NCI-H345 (cell line): ENCODE results near the gene TMEM131.
A peak's percentile ranks its signal among the peaks of the same experiment; 100 is the strongest.
"Not testable (repeated sequence)": the region's sequence is repeated elsewhere in the genome, so short reads cannot be mapped to it uniquely, and the experiment has no call there.

ENCODE experiments used
- DNase-seq: peaks from one replicate; lab custom pipeline; 2025; lab: John Stamatoyannopoulos, UW

Gene TMEM131

GRCh38 chr2:97858442-97858841, 137.3 kb downstream of the TMEM131 start:
- DNase-seq = no peak

GRCh38 chr2:97857553-97857952, 138.2 kb downstream of the TMEM131 start:
- no peak for DNase-seq

DNA sequence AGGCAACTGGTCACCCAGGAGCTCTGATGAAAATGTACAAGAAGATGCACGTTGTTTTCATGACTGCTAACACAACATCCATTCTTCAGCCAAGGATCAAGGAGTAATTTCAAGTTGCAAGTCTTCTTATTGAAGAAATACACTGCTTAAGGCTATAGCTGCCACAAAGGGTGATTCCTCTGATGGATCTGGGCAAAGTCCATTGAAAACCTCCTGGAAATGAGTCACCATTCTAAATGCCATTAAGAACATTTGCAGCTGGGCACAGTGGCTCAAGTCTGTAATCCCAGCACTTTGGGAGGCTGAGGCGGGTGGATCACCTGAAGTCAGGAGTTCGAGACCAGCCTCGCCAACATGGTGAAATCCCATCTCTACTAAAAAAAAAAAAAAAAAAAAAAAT, 142.7 kb downstream of the TMEM131 start:
- DNase-seq = not testable (repeated sequence)

- no peak for DNase-seq
These were observed 144.6 kb downstream of the TMEM131 start for GRCh38 chr2:97851172-97851571.

- no peak for DNase-seq
These were observed 145.7 kb downstream of the TMEM131 start for GRCh38 chr2:97849881-97850528.

GRCh38 chr2:97848306-97848705, 147.4 kb downstream of the TMEM131 start:
- no peak for DNase-seq

DNA sequence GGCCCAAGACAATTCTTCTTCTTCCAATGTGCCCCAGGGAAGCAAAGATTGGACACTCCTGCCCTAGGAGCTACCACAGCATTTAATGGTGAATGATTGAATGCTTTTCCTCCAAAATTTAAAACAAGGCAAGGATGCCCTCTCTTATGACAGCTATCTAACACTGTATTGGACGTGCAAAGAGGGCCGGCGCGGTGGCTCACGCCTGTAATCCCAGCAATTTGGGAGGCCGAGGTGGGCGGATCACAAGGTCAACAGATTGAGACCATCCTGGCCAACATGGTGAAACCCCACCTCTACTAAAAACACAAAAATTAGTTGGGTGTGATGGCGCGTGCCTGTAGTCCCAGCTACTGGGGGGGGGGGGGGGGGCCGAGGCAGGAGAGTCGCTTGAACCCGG, 149.0 kb downstream of the TMEM131 start:
- not testable (repeated sequence) for DNase-seq

GRCh38 chr2:97845818-97846217, 149.9 kb downstream of the TMEM131 start:
- DNase-seq = no peak

DNA sequence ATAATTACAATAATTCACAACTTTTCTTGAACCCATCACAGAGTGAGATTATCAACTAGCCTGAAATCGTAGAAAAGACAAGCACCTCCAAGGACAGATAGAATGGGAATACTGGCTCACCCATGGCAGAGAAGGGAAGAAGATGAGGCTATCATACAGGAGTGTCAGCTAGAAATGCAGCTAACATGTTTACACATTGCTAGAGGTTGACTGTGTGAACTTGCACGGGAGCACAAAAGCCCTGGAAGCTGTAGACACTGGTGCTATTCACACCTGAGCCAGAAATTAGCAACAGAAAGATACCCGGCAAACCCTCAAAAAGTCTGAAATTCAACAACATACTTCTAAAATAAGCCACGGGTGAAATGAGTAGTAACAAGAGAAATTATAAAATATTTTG, 150.6 kb downstream of the TMEM131 start:
- DNase-seq = no peak

DNA sequence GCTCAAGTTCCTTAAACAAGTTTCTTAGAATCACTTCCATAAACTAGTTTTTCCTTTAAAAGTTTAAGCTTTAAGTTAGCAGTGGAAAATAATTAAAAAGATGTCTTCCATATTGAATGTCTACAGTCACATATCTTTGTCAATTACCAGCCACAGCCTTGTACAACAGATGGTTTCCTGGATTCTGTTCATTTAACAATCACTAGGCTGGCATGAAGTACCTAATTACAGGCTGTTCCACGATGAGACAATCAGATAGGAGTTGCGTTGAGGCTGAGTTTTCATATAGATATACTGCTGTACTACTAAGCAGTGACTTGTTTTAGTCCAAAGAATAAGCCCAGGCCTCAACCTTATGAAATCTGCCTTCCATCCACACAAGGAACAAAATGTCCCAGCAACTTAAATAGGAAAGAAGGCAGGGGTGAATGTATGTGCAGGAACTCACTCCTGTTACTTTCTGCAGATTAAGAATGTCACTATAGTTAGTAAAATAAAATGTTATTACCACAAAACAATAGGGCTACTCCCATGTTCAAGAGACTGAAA, 151.4 kb downstream of the TMEM131 start:
- no peak for DNase-seq

DNA sequence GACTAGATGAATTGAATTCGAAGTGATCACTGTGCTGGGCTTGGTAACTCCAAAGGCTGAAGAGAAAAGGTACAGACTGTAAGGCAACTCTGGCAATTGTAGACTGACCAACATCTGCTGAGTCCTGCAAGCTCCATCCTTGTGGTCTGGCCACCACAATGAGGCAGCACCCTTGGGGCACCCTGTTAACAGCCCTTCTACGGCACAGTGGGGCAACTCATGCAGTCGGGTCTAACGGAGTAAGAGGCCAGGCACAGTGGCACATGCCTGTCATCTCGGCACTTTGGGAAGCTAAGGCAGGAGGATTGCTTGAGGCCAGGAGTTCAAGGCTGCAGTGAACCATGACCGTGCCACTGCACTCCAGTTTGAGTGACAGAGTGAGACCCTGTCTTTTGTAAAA, 155.6 kb downstream of the TMEM131 start:
- DNase-seq = no peak

DNA sequence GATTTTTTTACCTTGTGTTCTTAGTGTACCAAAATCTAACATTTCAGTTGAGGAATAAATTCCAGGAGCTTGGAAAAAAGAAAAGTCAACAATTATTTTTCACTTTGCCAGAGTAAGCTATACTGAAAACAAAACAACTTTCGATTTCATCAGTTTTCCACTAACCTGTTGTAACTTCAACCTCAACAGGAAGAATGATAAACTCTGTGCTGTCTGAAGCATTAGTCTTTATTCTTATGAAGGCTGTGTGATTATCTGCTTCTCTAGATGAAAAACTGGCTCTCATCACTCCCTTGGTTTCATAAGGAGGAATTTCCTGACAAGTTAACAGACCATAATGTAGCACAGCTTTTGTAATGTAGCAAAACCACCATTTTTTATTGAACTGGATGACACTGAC, 161.1 kb downstream of the TMEM131 start:
- no peak for DNase-seq

- DNase-seq = no peak
These were observed 164.6 kb downstream of the TMEM131 start for GRCh38 chr2:97831121-97831520.

GRCh38 chr2:97829255-97829654, 166.5 kb downstream of the TMEM131 start:
- not testable (repeated sequence) for DNase-seq

- DNase-seq = not testable (repeated sequence)
These were observed 168.7 kb downstream of the TMEM131 start for GRCh38 chr2:97827013-97827412.

- DNase-seq = not testable (repeated sequence)
These were observed 169.4 kb downstream of the TMEM131 start for GRCh38 chr2:97826266-97826847.

DNA sequence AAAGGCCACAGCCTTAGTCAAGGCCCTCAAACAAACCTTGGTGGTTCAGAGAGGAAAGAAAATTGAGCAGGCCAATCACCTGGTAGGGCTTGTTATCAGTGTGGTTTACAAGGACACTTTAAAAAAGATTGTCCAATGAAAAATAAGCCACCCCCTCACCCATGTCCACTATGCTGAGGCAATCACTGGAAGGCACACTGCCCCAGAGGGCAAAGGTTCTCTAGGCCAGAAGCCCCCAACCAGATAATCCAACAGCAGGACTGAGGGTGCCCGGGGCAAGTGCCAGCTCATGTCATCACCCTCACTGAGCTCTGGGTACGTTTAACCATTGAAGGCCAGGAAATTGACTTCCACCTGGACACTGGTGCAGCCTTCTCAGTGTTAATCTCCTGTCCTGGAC, 171.7 kb downstream of the TMEM131 start:
- DNase-seq = not testable (repeated sequence)

GRCh38 chr2:97821862-97822261, 173.9 kb downstream of the TMEM131 start:
- not testable (repeated sequence) for DNase-seq

- DNase-seq = no peak
These were observed 176.0 kb downstream of the TMEM131 start for GRCh38 chr2:97819754-97820153.

- no peak for DNase-seq
These were observed 179.3 kb downstream of the TMEM131 start for GRCh38 chr2:97816411-97816810.

- no peak for DNase-seq
These were observed 182.8 kb downstream of the TMEM131 start for GRCh38 chr2:97812931-97813330.

DNA sequence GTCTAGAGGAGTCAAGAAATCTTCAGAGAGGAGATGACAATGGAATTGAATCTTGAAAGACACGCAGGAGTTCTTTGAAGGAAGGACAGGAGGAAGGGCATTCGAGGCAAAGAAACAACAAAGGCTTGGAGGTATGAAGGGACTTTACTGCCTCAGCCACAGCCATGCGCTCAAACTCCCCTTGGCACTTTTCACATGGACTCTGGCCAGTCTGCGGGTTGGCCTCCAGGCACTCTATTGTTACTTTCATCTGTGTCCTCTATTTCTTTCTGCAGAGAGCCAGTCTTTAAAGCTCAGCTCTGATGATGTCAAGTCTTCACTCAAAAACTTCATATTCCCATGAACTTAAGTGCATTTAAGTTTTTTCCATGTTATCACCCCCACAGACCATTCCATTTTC, 186.9 kb downstream of the TMEM131 start:
- DNase-seq = no peak

DNA sequence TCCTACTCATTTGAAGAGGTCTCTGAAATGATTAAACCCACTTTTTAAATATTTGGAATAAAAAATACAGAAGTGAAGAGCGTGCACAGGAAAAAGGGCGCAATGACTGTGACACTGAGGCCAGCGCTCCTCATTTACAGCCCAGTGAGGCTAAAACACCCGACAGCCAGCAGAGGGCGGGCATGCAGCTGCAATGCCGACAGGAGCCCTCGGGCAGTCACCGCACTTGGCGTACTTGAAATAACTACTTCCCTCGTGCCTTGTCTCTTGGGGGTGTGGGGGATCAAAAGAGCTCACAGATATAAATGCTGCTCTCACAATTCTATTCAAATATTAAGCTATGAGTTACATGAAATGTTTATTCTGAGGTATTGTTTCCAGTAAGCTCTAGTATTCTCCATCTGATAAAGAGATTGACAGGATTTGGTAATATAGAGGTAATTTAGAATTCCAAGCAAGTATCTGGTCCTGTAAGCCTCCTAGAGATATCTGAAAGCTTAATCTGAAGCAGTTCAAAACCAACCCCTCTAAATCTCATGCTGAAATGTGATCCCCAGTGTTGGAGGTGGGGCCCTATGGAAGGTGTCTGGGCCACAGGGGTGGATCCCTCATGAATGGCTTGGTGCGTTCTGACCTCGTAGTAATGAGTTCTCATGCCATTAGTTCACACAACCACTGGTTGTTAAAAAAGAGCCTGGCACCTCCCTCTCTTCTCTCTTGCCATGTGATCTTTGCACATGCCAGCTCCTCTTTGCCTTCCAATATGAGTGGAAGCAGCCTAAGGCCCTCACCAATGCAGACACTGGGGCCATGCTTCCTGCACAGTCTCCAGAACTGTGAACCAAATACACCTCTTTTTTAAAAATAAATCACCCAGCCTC, 188.8 kb downstream of the TMEM131 start:
- DNase-seq = peak; percentile 73
